ENCODE results near the gene PKNOX2. TPM values are rescaled to one million over a fixed set of nuclear protein-coding genes. Genes with fewer than 3 reads are reported as not detected.
A peak's percentile ranks its signal among the peaks of the same experiment; 100 is the strongest.

The PKNOX2 gene
- total and polyA plus RNA-seq, 2 of the 8 experiments (the other 6 are each of a cell fraction or from before 2014, with no cell fraction given), result 2.0 TPM

DNA sequence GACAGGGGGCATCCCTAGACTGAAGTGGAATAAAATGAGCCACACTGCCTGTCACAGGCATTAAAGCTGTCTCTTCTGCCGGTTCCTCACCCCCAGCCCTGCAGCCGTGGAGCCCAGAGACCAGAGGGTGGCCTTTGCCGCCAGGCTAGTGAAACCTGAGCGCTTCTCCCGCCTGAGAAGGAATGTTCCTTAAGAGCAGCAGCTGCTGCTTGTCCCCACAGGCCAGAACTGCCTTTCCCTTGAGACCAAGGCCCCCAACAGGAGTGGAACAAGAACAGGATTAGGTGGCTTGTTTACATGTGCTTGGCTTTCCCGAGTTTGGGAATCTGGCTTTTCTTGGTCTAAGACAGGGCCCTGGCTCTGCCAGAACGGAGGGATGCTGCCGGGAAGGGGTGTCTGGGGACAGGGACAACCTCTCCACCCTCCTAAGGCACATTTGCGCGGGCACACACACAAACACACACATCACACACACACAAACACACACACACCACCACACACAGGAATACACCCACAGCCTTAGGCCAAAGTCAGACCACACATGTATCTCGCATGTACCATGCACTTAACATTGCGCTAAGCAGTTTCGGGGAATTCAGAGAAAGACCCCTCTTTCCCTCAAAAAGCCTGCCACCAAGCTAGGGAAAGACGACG, 239.7 kb downstream of the PKNOX2 start (continued):
- TF ChIP-seq, protein P1, sequence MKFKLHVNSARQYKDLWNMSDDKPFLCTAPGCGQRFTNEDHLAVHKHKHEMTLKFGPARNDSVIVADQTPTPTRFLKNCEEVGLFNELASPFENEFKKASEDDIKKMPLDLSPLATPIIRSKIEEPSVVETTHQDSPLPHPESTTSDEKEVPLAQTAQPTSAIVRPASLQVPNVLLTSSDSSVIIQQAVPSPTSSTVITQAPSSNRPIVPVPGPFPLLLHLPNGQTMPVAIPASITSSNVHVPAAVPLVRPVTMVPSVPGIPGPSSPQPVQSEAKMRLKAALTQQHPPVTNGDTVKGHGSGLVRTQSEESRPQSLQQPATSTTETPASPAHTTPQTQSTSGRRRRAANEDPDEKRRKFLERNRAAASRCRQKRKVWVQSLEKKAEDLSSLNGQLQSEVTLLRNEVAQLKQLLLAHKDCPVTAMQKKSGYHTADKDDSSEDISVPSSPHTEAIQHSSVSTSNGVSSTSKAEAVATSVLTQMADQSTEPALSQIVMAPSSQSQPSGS (IDR thresholded peaks at IDR 0.05; ENCODE audit: low read length), result 0 out of 2 replicates have a peak, but pooled peaks have one; percentile 47
- no peak for TF ChIP-seq TBP (IDR thresholded peaks at IDR 0.05; ENCODE audit: low read depth, low read length)
- TF ChIP-seq EP300 (IDR thresholded peaks at IDR 0.05; ENCODE audit: borderline replicate concordance in 1 of 2, low read depth in 2 of 2, low read length in 2 of 2), result 0 out of 3 replicates have a peak, but pooled peaks of 1 of the 2 experiments have one; percentile 6
- TF ChIP-seq JUND (IDR thresholded peaks at IDR 0.05; ENCODE audit: low read length), result 0 out of 2 replicates have a peak, but pooled peaks have one; percentile 14
- TF ChIP-seq, protein P2, sequence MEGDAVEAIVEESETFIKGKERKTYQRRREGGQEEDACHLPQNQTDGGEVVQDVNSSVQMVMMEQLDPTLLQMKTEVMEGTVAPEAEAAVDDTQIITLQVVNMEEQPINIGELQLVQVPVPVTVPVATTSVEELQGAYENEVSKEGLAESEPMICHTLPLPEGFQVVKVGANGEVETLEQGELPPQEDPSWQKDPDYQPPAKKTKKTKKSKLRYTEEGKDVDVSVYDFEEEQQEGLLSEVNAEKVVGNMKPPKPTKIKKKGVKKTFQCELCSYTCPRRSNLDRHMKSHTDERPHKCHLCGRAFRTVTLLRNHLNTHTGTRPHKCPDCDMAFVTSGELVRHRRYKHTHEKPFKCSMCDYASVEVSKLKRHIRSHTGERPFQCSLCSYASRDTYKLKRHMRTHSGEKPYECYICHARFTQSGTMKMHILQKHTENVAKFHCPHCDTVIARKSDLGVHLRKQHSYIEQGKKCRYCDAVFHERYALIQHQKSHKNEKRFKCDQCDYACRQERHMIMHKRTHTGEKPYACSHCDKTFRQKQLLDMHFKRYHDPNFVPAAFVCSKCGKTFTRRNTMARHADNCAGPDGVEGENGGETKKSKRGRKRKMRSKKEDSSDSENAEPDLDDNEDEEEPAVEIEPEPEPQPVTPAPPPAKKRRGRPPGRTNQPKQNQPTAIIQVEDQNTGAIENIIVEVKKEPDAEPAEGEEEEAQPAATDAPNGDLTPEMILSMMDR (IDR thresholded peaks at IDR 0.05; ENCODE audit: control extremely low read depth in 1 of 3, insufficient read depth in 1 of 3, low read depth in 1 of 3, low read length in 3 of 3), result peak in 1 of 3 experiments; percentile 1; a peak in 1 of 4 replicates
- TF ChIP-seq ZNF274 (IDR thresholded peaks at IDR 0.05; ENCODE audit: borderline replicate concordance, extremely low read depth, low read length), result no peak
- TF ChIP-seq TAF1 (IDR thresholded peaks at IDR 0.05; ENCODE audit: low read depth, low read length), result no peak
- TF ChIP-seq HDAC6 (IDR thresholded peaks at IDR 0.05; ENCODE audit: low read depth, low read length), result no peak
- TF ChIP-seq RFX5 (IDR thresholded peaks at IDR 0.05; ENCODE audit: borderline replicate concordance, low read depth, low read length), result no peak
- TF ChIP-seq CBX5 (IDR thresholded peaks at IDR 0.05; ENCODE audit: low read depth, low read length), result no peak
- no peak for TF ChIP-seq EZH2 (IDR thresholded peaks at IDR 0.05; ENCODE audit: low read depth, low read length, severe bottlenecking)
- TF ChIP-seq CEBPB (IDR thresholded peaks at IDR 0.05; ENCODE audit: low read depth, low read length), result no peak
- peak in 1 of 2 experiments; percentile 49; a peak in 1 of 4 replicates for TF ChIP-seq HDAC2 (IDR thresholded peaks at IDR 0.05; ENCODE audit: borderline replicate concordance in 1 of 2, low read depth in 2 of 2, low read length in 2 of 2)
- no peak for TF ChIP-seq ASH2L (IDR thresholded peaks at IDR 0.05; ENCODE audit: low read length)
- TF ChIP-seq, protein P3, sequence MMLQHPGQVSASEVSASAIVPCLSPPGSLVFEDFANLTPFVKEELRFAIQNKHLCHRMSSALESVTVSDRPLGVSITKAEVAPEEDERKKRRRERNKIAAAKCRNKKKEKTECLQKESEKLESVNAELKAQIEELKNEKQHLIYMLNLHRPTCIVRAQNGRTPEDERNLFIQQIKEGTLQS (IDR thresholded peaks at IDR 0.05; ENCODE audit: insufficient read depth, low read depth, low read length), result no peak
- no peak for TF ChIP-seq RBBP5 (IDR thresholded peaks at IDR 0.05; ENCODE audit: borderline replicate concordance, low read depth, low read length)
- TF ChIP-seq SRF (IDR thresholded peaks at IDR 0.05; ENCODE audit: low read depth, low read length), result no peak
- no peak for TF ChIP-seq RXRA (IDR thresholded peaks at IDR 0.05; ENCODE audit: insufficient read depth, low read depth, low read length)
- no peak for TF ChIP-seq NRF1 (IDR thresholded peaks at IDR 0.05; ENCODE audit: low read depth, low read length)

All from H1 (cell line).